Measurements from ENCODE around the gene TFR2.

The TFR2 gene

DNA sequence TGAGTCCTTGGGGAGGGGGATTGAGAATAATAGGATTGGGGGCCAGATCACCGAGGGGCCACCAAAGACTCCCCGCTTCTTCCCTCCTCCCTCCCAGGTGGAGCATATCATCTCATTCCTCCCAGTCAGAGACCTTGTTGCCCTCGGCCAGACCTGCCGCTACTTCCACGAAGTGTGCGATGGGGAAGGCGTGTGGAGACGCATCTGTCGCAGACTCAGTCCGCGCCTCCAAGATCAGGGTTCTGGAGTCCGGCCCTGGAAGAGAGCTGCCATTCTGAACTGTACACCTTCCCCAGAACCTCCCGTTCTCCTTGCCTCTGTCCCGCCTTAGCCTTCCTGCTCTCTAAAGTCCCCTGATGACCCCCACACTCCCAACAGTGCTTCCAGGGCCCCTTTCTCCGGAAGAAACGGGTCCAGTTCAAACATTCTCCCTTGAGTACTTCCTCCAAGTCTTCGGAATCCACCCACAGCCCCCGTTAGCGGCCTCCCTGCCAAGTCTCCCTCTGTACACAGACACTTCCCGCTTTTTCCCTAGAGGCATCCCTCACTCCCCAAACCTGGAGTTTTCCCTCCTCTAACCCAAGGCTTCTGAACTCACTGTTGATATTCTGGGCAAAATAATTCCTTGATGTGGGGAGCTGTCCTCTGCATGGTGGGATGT is 51.1 kb downstream of the TFR2 start:
- TF ChIP-seq, protein P1, sequence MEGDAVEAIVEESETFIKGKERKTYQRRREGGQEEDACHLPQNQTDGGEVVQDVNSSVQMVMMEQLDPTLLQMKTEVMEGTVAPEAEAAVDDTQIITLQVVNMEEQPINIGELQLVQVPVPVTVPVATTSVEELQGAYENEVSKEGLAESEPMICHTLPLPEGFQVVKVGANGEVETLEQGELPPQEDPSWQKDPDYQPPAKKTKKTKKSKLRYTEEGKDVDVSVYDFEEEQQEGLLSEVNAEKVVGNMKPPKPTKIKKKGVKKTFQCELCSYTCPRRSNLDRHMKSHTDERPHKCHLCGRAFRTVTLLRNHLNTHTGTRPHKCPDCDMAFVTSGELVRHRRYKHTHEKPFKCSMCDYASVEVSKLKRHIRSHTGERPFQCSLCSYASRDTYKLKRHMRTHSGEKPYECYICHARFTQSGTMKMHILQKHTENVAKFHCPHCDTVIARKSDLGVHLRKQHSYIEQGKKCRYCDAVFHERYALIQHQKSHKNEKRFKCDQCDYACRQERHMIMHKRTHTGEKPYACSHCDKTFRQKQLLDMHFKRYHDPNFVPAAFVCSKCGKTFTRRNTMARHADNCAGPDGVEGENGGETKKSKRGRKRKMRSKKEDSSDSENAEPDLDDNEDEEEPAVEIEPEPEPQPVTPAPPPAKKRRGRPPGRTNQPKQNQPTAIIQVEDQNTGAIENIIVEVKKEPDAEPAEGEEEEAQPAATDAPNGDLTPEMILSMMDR (IDR thresholded peaks at IDR 0.05; ENCODE audit: low read depth, low read length), result no peak
- peaks cover 3% of the 10 kb centered on the region for H3K36me3 ChIP-seq
- H3K4me3 ChIP-seq (ENCODE audit: low read depth, low read length), result no peak overlapping the region
- H3K27me3 ChIP-seq (ENCODE audit: insufficient read depth, low read depth, severe bottlenecking), result no peaks in the 10 kb centered on the region
- no peak overlapping the region for H3K27ac ChIP-seq
- no peaks in the 10 kb centered on the region for H3K9me3 ChIP-seq (ENCODE audit: severe bottlenecking)
- DNase-seq, result no peak

DNA sequence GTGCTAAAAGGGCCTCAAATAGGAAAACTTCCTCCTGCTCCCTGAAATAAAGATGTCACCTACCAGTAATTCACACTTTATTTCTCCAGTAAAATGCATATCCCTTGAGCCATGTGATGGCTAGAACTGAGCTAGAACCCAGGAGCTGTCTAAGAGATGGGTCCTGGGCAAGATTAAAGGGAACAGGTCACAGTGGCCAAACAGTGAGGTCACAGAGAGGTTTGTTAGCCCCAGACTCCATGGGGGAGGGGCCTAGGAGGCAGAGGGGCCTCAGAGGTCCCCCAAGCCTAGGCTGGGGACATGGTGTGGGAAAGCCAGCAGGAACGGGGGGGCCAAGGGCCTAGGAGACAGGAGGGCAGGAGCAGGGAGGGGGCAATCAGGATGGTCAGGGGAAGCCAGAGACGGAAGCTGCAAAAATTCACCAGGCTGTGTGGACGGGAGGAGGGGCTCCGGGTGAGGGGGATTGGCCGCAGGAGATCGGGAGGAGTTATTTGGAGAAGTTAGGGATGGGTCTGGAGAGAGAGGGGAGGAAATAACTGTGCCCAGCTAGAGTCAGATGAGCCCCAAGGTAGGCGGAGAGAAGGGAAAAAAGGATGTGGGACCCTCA is 51.9 kb downstream of the TFR2 start:
- no peak overlapping the region for H3K27ac ChIP-seq
- DNase-seq, result no peak
- H3K27me3 ChIP-seq (ENCODE audit: insufficient read depth, low read depth, severe bottlenecking), result no peaks in the 10 kb centered on the region
- peaks cover 3% of the 10 kb centered on the region for H3K36me3 ChIP-seq
- no peaks in the 10 kb centered on the region for H3K9me3 ChIP-seq (ENCODE audit: severe bottlenecking)
- TF ChIP-seq, protein P1 (IDR thresholded peaks at IDR 0.05; ENCODE audit: low read depth, low read length), result no peak
- H3K4me3 ChIP-seq (ENCODE audit: low read depth, low read length), result no peak overlapping the region

DNA sequence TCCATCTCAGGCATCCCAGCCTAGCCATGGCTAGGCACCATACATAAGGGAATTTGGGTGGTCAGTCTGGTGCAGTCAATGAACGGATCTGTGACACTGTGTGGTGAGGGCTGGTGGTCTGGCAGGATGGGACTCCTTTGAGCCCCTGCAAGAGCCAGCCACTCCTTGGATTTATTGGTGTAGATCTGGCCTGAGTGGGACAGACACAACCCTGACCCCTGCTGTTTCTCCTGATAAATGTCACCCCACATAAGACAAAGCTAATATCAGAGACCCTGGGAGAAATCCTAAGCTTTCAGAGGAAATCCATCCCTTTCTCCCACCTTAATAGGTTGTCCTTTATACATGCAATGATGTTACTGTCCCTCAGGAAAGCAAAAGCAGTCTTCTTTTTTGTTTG is 52.9 kb downstream of the TFR2 start:
- no peak for DNase-seq
- no peaks in the 10 kb centered on the region for H3K9me3 ChIP-seq (ENCODE audit: severe bottlenecking)

DNA sequence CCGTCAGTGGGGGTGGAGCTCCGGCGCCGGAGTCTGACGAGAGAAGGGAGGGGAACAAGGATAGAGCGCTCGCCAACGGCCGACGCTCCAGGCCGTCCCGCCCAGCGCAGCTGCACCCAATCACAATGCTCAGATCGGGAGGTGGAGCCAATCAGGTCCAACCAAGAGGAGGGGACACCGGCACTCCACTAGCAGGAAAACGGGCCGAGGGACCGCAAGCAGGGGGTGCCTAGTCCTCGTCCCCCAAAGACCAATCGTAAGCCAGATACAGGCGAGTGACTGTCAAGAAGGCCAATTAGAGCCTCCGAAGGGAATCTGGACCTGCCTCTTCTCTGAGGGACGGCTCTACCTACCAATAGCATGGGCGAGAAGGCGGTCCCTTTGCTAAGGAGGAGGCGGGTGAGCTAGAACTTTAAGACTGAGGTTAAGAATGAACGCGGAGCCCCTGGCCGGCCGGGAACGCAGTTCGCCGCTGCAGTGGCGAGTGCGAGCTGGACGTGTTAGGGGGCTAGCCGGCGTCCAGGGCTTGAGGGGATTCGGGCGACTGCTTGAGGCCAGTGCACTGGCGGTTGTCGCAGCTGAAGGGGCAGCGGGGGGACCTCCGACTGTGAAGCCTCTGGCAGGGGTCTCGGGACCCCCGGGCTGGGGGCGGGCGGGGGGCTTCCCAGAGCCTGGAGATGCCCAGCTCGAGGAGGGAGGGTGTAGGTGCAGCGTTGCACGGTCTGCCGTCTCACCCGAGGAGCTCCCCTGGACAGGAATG is 54.9 kb downstream of the TFR2 start, which contains the start of gene FBXO24:
Gene FBXO24 (plus strand): TSS at position 63 of the 760 bp plus-strand sequence. CDS start 298 bp downstream, at position 361.
- DNase-seq, result peak; percentile 99
- no peaks in the 10 kb centered on the region for H3K9me3 ChIP-seq (ENCODE audit: severe bottlenecking)
- peaks cover 17% of the 10 kb centered on the region for H3K36me3 ChIP-seq
- TF ChIP-seq, protein P1 (IDR thresholded peaks at IDR 0.05; ENCODE audit: low read depth, low read length), result no peak
- H3K4me3 ChIP-seq (ENCODE audit: low read depth, low read length), result peak within 1 kb of the TSS; percentile 95
- H3K27ac ChIP-seq, result peak within 1 kb of the TSS; percentile 99
- H3K27me3 ChIP-seq (ENCODE audit: insufficient read depth, low read depth, severe bottlenecking), result no peaks in the 10 kb centered on the region

More for the DNA sequence above, 52.9 kb downstream of the TFR2 start:
- Histone ChIP-seq H3K4me3 (ENCODE audit: low read depth, low read length) (no peak overlapping the region), H3K36me3 (peaks cover 9% of the 10 kb centered on the region), H3K27ac (no peak overlapping the region), H3K27me3 (ENCODE audit: insufficient read depth, low read depth, severe bottlenecking) (no peaks in the 10 kb centered on the region)
- TF ChIP-seq, protein P1 (IDR thresholded peaks at IDR 0.05; ENCODE audit: low read depth, low read length), result peak; percentile 51

DNA sequence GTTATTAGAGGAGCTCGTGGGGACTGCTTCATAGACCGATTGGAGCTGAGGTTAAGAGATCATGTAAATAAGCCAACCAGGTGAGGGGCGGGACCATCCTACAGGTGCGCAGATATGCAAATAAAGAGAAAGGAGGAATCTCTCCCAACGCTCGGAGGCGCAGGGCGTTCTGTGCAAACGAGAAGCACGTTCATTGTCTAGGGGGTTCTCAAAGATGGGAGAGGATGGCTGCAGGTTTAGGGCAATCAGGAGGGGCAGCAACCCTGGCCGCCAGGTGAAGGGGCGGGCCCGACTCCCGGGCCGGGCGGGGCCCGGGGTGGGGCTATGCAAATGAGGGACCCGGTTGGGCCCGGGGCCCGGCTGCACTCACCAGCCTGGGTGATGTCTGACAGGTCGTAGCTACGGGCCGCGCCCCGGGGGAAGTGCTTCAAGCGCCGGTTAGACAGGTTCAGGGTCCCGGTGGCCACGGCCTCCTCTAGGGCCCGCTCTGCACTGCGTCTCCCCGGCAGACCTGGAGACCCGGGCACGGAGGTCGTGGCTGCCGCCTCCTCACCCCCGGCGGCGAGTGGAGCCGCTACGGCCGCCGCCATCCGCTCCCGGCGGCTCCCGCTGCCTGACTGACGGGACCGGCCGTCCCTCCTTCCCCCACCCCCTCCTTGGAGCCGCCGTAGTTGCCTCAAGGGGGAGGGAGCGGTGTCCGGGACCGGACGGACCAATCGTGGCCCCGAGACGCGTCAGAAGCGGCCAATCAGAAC is 55.7 kb downstream of the TFR2 start, which contains the start of gene LRCH4:
Gene LRCH4 (minus strand): TSS at position 619 of the 755 bp plus-strand sequence. CDS start 29 bp downstream, at position 590.
- TF ChIP-seq, protein P1 (IDR thresholded peaks at IDR 0.05; ENCODE audit: low read depth, low read length), result no peak
- Histone ChIP-seq H3K27ac (peak within 1 kb of the TSS; percentile 99), H3K27me3 (ENCODE audit: insufficient read depth, low read depth, severe bottlenecking) (no peaks in the 10 kb centered on the region), H3K4me3 (ENCODE audit: low read depth, low read length) (peak within 1 kb of the TSS; percentile 95), H3K36me3 (peaks cover 24% of the 10 kb centered on the region), H3K9me3 (ENCODE audit: severe bottlenecking) (no peaks in the 10 kb centered on the region)
- peak; percentile 51 for DNase-seq
